ENCODE results near the gene HLCS. TPM values are rescaled to one million over a fixed set of nuclear protein-coding genes. Genes with fewer than 3 reads are reported as not detected.

HLCS gene
- total and polyA plus RNA-seq, 2 donors (not counting 3 experiments of a cell fraction or from before 2014, with no cell fraction given): 6.7 to 17.2 TPM

GRCh38 chr21:36990508-36991205 lies 24.2 kb upstream of the HLCS start:
- H3K36me3 ChIP-seq (ENCODE audit: control insufficient read depth in 2 of 2, extremely low read depth in 1 of 2, insufficient read depth in 2 of 2, low read length in 2 of 2): no peaks in the 10 kb centered on the region
- no peaks in the 10 kb centered on the region for H3K27me3 ChIP-seq (ENCODE audit: control insufficient read depth in 2 of 2, insufficient read depth in 2 of 2, low read length in 2 of 2)
- no peaks in the 10 kb centered on the region for H3K9me1 ChIP-seq (replicated peaks; ENCODE audit: control insufficient read depth, extremely low read depth, insufficient read depth, low read length)
- CTCF ChIA-PET: interaction anchor here (0.6 to 5.9 kb wide), 11 partner anchors 8 to 60 kb away, joined by 3 to 109 read pairs (median 4); partner anchors contain the start of genes HLCS and RIPPLY3
- intact Hi-C loops (cut with micrococcal nuclease) (loop anchor here (1.0 to 5.0 kb wide), 3 partner anchors 13 to 82 kb away; partner anchors contain the start of genes PIGP, RIPPLY3 and TTC3), dilution Hi-C loops (cut with MboI; ENCODE audit: extremely low pct_ligation_motif_present, low sequenced_read_pairs) (no loop called here)
- peak overlapping the region; percentile 28 for H3K9ac ChIP-seq (replicated peaks; ENCODE audit: extremely low read depth, insufficient read depth, low read length)
- FAIRE-seq (no peak), DNase-seq (ENCODE audit: low read depth, low spot score) (no peak)
- TSS peak; percentile 36 for BruUV-seq (replicated peaks)
- TF ChIP-seq POLR2A (IDR thresholded peaks at IDR 0.05; ENCODE audit: low read depth, low read length) (no peak), POLR2AphosphoS5 (IDR thresholded peaks at IDR 0.05; ENCODE audit: insufficient read depth, low read depth, low read length) (no peak), CTCF (IDR thresholded peaks at IDR 0.05; ENCODE audit: extremely low read depth in 1 of 2, insufficient read depth in 1 of 2, low read depth in 1 of 2, low read length in 2 of 2) (no peak), JUN (IDR thresholded peaks at IDR 0.05; ENCODE audit: borderline replicate concordance, insufficient read depth, insufficient read length, low read depth) (no peak), EZH2 (IDR thresholded peaks at IDR 0.05; ENCODE audit: borderline replicate concordance, low read depth, low read length, severe bottlenecking) (no peak), GATA2 (IDR thresholded peaks at IDR 0.05; ENCODE audit: insufficient read depth, insufficient read length, low read depth, low read length) (no peak), MAX (IDR thresholded peaks at IDR 0.05; ENCODE audit: insufficient read depth, insufficient read length) (no peak), FOS (IDR thresholded peaks at IDR 0.05; ENCODE audit: borderline replicate concordance, insufficient read depth, low read length) (no peak), MYC (IDR thresholded peaks at IDR 0.05; ENCODE audit: low read depth, low read length) (no peak)
- POLR2A ChIA-PET: no interaction called here
- H3K4me1 ChIP-seq (ENCODE audit: control insufficient read depth, extremely low read depth, insufficient read depth, low read length): peaks cover 2% of the 10 kb centered on the region
- H3K4me3 ChIP-seq (replicated peaks in 1 of 3; ENCODE audit: insufficient read depth in 1 of 3, low read depth in 1 of 3, low read length in 3 of 3): peak overlapping the region in 1 of 3 experiments; percentile 56
- H3K4me2 ChIP-seq (ENCODE audit: insufficient read depth, low read length): no peak overlapping the region
- no peaks in the 10 kb centered on the region for H3K79me2 ChIP-seq (ENCODE audit: control insufficient read depth, insufficient read depth, low read length)
- peak overlapping the region; percentile 72 for H2AFZ ChIP-seq (ENCODE audit: low read depth, low read length)
- no peak overlapping the region for H3K27ac ChIP-seq (ENCODE audit: insufficient read depth, low read depth, low read length)
- no peaks in the 10 kb centered on the region for H3K9me3 ChIP-seq (replicated peaks; ENCODE audit: control insufficient read depth, insufficient read depth, low read length)
- H4K20me1 ChIP-seq (replicated peaks; ENCODE audit: control insufficient read depth, extremely low read depth, insufficient read depth, low read length): no peaks in the 10 kb centered on the region

All from endothelial cell of umbilical vein (primary cell).